DMS153 treated with DMSO at 0.1 percent for 48 hours (cell line): ENCODE data around the gene ADRA2B.
A peak's percentile ranks its signal among the peaks of the same experiment; 100 is the strongest.

ENCODE experiments used
- DNase-seq: peaks from one replicate; lab custom pipeline; 2025; ENCODE audit not compliant: unreplicated experiment; lab: John Stamatoyannopoulos, UW

Gene ADRA2B

DNA sequence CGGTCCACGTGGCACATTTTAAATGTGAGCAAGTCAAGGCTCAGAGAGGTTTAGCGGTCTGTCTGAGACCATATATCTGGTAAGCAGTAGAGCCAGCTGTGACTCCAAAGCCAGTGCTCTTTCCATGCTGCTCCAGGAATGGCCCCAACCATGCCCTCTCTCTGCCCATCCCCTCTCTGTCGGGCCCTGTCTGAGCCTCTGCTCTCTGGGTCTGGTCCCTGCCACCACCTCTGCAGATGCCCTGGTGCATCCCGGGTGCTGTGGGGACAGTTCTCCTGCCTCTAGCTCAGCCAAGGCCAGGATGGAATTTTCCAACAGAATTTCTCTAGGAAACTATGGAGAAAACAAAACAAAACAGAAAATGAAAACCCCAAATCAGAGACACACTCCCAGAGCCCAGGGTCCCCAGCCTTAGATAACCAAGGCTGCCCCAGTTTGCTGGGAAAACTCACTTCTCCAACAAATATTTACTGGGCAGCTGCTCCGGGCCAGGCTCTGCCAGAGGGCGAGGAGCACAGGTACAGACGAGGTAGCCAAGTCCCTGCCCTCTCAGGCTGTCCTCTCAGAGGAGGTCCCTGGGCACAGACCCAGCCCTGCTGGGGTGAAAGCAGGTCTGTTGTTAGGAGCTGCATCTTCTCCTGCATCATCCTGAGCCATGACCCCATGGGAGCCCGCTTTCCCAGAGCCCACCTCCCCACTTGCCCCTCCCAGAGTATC lies 9.2 kb downstream of the ADRA2B start:
- no peak for DNase-seq

DNA sequence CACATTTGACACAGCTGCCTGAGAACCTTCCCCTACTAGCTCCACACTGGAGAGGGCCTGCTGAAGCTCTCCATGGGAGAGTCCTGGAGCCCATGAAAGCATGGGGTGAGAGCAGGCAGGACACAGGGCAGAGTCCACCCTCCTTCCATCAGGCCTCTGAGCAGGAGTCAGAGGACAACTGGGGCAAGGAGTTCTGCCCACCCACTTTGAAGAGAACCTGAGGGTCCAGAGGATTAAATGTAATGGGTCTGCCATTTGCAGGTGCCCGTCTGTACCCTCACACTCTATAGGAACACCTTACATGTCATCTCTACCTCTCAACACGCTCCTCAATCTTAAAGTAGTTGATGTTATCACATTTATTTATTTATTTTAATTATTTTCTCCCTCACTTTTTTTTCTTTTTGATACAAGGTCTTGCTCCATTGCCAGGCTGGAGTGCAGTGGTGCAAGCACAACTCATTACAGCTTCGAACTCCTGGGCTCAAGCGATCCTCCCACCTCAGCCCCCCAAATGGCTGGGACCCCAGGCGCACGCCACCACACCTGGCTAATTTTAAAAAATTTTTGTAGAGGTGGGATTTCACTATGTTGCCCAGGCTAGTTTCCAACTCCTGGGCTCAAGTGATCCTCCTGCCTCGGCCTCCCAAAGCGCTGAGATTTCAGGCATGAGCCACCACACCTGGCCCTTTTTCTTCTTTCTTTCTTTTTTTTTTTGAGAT lies 10.2 kb downstream of the ADRA2B start:
- DNase-seq: no peak

DNA sequence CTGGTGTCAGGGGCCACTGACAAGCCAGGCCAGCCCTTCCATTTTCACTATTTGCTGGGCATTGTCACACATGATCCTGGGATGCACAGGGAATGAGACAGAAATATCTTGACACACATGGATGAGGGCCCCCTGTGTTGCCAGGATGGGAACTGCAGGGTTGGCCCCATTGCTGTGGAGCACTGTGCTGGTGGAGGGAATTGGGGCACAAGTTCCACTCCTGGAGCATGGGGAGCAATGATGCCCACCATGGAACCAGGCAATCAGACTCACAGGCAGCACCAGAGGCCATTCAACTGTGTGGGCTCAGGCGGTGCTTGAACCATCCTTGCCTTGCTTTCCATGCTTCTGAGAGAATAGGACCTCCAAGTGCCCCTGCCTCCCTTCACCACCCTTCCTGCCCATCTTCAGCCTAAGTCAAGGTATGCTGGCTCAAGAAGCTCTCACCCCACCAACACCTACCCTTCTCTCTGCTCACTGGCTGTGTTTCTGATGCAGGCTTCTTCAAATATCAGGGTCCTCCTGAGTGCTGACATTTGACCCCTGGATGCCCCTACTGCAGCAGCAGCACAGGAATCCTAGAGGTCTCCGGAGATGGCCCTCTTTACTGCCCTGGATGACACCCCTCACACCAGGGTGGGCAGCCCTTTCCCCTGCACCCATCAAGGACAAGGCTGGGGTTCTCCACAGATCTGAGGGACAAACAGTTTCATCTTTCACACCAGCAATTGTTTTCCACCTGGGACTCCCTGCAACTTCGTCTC lies 11.0 kb downstream of the ADRA2B start:
- DNase-seq: no peak

DNA sequence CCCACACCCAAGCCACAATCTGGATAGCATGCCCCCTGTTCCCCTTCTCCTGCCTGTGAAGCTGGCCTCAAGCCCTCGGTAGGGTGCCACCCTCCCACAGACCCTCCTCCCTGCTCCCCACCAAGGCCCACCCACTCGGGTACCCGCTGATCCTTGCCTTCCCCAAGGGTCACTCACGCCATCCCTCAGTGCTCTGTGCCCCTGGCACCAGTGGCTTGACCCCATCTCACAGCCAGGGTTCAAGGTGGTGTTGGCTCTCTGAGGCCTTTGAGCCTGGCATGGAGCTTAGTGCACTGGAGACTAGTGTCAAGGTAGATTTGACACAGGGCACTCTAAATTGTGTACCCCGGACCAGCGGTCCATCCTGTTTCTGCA lies 11.9 kb downstream of the ADRA2B start:
- DNase-seq: no peak

DNA sequence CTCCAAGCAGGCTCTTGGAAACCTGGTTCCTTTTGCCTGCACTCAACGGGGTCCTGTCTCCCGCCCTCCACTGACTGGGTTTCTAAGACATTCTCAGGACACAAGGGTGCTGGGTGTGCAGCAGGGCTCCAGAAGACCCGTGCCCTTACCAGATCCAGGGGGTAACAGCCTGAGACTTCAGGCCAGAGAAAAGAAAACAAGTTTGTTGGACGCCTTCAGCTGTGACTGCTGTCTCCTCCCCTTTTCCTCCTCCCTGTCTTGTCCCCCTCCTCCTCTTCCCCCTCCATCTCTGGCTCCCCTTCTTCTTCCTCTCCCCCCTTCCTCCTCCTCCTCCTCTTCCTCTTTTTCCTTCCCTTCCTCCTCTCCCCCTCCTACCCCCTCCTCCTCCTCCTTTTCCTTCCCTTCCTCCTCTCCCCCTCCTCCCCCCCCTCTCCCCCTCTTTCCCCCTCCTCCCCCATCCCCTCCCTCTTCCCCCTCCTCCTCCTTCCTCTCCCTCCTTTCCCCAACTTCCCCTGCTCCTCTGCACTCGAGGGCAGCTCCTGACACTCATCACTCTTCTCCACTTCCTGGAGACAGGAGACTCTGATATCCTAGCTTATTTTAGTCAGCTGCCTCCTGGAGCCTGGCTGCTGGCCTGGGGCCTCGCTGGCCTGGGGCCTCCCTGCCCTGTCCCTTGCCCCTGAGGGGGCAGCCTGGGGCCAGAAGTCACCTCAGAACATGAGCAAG lies 12.4 kb downstream of the ADRA2B start:
- DNase-seq: no peak

DNA sequence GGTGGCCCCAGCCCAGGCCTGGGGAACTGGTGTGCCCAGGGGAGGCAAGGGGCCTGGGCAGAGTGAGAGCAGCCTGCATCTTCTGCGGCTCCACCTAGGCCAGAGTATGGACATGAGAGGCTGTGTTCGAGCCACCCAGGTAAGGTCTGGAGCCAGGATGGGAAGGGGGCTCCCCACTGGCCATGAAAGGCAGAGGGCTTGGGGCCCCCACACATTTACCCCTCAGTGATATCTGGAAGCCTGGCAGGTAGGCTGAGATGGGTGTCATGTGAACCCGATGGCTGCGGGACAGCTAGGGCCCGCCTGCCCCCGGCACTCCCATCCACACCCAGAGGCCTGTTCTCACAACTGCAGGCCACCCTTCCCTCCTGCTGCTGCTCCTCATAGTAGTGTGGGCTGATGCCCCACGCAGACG lies 13.2 kb downstream of the ADRA2B start:
- DNase-seq: no peak

DNA sequence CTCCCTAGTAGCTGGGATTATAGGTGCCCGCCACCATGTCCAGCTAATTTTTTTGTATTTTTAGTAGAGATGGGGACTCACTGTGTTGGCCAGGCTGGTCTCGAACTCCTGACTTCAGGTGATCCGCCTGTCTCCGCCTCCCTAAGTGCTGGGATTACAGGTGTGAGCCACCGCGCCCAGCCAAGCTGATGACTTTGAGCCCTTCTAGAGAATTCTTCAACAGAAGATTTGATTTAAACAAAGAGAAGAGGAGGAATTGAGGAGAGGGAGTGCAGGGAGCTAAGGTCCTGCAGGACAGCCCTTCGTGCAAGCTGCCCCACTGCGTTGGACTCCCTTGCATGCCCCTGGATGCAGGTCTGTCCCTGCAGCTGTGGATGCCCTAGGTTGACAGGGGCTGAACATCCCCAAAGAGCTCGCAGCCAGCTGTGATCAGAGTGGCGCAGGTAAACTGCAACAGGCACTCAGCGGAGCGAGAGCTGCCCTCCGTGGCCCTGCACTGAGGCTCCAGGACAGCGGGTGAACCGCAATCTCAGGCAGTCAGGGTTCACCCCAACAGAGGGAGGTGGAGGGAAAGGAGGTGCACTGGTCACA lies 13.7 kb downstream of the ADRA2B start:
- no peak for DNase-seq

DNA sequence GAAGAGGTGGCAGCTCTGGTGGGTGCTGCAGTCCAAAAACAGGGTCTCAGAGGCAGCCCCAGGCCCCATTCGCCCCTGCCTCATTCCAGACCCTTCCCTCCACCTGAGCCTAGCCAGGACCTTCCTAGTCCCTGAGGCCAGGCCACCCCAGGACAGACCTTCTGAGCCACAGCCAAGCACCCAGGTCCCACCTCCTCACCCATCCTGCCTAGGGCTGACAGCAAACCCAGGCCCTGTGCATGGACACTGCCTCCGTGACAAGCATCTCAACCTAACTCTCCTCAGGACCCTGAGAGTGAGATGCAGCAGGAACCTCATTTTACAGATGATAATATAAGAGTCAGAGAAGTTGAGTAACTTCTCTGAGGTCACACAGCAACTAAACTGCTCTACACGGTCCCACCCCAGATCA lies 15.5 kb downstream of the ADRA2B start:
- DNase-seq: no peak

DNA sequence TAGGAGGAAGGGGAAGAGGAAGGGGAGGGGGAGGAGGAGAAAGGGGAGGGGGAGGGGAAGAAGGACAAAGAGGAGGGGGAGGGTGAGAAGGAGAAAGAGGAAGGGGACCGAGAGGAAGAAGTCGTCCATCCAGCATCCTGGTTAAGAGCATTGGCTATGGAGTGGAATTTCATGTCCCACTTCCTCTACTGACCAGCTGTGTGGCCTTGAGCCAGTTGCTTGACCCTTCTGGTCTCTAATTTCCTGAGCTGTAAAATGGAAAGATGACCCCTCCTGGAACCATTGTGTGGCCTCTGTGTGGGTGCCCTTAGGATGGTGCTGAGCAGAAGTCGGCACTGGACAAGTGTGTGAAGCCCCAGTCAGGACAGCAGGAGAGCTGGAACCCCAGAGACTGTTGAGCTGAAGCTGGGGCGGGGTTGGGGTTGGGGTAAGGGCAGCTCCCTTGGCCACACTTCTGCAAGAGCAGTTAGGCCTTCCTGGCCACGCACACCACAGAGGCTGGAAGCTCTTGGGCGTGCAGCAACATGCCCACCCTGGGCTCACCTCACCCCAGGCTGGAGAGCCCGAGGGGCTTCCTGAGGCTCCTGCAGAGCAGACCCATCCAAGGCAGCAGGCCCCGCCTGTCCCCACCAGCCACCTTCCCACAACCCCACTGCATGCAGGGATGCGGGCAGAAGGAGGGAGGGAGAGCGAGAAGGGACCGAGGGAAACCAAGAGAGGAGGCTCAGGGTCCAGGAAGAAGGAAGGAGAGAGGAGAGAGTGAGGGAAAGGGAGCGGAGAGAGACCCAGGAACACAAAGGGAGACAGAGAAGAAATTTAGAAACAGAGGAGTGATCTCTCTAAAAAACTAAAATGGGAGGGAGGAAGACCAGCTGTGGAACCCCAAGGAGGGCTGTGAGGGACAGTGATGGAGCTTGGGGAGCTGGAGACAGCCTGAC lies 16.2 kb downstream of the ADRA2B start:
- DNase-seq: no peak

DNA sequence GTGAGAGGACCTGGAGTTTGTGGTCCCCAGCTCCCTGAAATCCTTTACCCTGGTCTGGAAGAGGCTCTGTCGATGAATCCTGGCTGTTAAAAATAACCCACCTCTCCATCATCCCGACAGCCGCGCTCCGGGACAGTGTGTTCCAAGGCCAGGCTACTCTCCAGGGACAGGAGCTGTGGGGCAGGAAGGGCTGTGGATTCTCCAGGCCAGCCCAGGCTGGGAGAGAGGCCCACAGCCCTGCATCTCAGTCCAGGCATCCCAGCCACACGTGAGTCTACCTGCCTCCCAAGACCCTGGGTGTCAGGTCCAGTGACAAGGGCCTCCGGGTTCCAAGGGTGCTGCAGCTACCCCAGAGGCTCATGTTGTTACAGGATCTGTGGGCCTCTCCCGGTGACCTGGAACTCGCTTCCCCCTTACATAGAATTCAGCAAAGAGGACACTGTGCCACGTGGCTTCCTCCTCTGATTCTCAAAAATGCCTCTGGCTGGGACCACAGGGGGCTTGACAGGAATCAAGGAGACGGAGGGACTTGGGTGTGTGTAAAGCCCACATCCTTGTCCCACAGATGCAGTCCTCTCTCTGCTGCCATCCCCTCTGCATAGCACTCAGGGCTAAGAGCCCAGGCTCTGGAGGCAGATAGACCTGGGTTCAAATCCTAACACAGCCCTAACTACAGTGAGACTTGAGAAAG lies 17.3 kb downstream of the ADRA2B start:
- no peak for DNase-seq

DNA sequence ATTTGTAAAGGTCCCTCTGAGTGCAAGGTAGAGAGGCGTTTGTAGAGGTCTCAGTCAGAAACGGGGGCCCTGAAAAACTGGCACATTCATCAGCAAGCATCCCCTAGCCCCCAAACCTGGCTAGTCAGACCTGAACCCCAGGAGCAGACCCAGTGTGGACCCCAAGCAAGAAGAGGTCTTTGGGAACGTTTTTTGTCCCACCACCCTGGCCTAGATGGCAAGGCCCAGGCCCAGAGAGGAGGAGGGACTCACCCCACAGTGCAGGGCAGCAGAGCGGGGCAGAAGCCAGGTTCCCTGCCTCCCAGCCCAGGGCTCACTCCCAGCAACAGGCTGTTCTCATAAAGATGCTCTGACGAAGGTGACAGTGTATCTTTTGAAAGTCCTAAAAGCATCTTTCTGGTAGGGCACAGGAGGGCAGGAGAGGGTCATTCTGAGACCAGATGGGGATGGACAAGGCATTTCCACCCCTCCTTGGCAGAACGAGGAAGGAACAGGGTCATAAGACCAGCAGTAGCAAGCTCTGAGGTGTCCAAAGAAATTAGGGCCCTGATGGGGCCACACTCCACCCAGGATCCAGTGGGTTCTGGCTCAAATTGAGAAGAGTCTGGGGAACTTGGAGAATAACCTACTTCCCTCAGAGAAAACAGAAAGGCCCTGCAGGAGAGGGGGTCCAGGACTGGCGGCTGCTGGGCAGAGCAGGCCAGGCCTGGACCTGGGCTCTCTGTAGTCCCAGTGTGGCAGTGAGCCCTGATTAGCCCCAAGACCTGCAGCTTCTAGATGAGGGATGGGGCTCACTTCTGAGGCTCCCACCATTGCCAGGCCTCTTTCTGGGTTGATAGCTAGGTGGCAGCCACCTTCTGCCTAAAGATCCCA lies 18.2 kb downstream of the ADRA2B start:
- no peak for DNase-seq

DNA sequence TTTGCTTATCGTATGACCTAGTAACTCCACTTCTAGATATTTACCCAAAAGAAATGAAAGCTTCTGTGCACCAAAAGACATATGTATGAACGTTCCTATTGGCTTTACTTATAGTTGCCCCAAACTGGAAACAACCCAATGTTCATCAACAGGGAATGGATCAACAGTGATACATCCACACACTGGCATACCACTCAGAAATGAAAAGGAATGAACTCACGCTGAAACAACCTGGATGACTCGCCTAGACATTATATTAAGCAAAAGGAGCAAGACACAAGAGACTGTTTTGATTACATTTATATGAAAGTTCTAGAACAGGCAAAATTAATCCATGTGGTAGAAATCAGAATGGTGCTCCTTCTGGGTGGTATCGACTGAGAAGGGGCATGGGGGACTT lies 18.9 kb downstream of the ADRA2B start:
- no peak for DNase-seq

DNA sequence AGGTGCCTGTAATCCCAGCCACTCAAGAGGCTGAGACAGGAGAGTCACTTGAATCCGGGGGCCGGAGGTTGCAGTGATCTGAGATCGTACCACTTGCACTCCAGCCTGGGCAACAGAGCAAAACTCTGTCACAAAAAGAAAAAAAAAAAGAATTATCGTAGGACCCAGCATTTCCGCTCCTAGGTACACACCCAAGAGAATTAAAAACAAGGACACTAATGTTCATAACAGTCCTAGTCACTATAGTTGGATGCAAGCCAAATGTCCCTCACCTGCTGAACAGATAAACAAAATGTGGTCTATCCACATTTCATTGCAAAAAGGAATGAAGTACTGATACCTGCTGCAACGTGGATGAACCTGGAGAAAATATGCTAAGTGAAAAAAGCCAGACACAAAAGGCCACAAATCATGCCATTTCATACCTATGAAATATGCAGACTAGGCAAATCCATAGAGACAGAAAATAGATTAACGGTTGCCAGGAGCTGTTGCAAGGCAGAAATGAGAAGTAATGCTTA lies 21.2 kb downstream of the ADRA2B start:
- no peak for DNase-seq

DNA sequence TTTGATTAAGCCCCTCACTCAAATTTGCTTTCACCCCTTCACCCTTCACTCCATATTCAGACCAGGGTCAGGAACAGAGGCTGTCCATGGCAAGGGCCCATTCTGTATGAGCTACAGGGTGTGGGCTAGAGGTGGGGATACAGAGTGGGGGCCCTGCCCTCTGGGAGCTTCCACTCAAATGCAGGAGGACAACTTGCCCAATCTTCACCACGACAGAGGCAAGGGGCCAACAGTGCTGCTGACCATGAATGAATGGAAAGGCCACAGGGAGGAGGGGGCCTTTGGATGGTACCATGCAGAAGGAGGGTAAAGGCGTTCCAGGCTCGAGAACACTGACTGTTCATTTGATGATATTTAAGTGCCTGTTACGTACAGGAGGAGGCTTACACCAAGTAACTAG lies 22.8 kb downstream of the ADRA2B start:
- DNase-seq: no peak

DNA sequence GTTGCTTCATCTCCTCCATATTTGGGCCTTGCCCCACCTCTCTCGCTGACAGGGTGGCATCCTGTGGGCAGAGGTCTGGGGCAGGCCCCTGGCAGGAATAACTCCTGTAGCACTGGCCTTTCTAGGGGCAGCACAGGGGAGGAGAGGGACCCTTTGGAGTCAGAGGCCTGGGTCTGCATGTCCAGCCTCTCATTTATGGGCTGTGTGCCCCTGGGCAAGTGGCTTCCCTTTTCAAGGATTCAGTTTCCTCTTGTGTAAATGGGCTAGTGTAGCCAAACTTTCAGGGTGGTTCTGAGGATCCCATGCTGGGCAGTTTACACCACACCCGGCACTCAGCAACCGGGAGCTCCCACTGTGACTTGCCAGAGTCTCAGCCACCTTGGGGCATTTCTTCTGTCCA lies 23.4 kb downstream of the ADRA2B start:
- DNase-seq: no peak

DNA sequence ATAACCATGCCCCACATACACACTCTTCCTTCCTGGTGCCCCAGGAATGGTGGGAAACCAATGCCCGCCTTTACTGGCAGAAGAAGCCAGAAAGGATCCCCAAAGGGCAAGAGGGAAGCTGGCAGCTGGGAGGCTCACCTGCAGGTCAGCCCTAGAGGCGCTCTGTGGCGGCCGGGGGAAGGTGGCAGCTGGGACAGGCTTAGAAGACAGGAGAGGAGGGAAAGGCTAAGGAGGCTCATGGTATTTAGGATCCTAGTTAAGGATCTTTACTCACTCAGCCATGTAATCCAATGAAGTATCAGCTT lies 23.8 kb downstream of the ADRA2B start:
- no peak for DNase-seq

DNA sequence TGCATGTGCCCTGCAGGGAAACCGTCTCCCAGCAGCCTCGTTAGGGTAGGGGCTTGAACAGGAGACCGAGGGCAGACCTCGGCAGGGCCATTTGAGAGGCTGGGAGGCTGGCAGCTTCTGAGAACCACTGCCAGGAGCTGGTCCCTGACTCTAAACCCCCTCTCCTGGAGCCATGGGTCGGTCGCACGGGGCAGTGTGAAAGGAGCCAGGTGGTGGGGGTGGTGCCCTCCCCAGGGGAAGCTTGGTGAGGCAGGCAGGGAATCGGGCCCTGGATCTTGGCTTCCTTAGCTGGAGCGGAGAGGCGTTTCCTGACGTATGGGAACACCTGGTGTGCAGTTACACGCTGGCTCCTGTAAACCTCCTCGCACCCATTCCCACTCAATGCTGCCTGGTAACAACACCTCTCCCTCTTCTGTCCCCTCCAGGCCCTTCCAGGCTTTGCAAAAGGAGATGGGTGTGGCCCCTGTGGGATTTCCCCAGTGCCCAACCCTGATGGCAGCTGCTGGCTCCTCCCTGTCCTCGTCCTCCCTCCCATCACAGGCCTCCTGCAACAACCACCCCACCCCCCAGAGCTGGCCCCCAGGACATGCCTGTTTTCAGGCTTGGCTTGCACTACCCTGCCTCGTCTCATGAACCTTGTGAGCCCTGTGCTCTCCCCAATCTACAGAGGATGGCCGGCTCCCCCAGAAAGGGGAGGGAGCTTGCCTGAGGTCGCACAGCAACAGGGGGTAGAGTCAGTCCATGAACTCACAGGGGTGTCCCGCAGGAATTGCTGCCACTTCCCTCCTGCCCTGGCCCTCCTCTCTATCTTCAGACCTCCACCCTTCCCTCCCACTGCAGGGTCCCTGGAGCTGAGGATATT lies 24.4 kb downstream of the ADRA2B start:
- DNase-seq: peak; percentile 43
